ENCODE data around the gene MERTK. TPM values are rescaled to one million over a fixed set of nuclear protein-coding genes. Genes with fewer than 3 reads are reported as not detected.

Gene MERTK
- total and polyA plus RNA-seq, 2 of the 13 experiments (the other 11 are each of a cell fraction or from before 2014, with no cell fraction given), result 37.3 to 44.7 TPM

DNA sequence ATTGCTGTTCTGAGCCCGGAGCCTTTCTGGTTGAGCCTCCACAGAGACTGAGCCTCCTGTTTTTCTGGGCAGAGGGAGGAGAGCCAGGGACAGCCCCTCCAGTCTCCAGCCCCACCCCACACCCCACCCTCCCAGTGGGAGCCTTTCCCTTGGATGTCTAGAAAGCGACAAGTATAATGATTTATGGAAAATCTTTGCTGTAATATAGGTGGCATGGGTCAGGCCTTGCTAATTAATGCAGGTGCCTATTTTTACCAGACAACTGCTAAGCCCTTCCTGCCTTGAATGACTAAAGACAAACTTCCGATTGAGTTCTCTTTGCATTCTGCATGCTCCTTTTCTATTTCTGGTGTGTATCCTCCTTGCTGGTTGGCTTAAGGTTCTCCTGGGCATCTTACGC, 43.1 kb downstream of the MERTK start (continued):
- TF ChIP-seq, protein P1, sequence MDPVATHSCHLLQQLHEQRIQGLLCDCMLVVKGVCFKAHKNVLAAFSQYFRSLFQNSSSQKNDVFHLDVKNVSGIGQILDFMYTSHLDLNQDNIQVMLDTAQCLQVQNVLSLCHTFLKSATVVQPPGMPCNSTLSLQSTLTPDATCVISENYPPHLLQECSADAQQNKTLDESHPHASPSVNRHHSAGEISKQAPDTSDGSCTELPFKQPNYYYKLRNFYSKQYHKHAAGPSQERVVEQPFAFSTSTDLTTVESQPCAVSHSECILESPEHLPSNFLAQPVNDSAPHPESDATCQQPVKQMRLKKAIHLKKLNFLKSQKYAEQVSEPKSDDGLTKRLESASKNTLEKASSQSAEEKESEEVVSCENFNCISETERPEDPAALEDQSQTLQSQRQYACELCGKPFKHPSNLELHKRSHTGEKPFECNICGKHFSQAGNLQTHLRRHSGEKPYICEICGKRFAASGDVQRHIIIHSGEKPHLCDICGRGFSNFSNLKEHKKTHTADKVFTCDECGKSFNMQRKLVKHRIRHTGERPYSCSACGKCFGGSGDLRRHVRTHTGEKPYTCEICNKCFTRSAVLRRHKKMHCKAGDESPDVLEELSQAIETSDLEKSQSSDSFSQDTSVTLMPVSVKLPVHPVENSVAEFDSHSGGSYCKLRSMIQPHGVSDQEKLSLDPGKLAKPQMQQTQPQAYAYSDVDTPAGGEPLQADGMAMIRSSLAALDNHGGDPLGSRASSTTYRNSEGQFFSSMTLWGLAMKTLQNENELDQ (CRISPR knock-in tag; IDR thresholded peaks at IDR 0.05; ENCODE audit: borderline replicate concordance), result no peak
- no peak for TF ChIP-seq AGO2 (optimal IDR thresholded peaks at IDR 0.05; ENCODE audit: low read depth, low read length)
- TF ChIP-seq, protein P2, sequence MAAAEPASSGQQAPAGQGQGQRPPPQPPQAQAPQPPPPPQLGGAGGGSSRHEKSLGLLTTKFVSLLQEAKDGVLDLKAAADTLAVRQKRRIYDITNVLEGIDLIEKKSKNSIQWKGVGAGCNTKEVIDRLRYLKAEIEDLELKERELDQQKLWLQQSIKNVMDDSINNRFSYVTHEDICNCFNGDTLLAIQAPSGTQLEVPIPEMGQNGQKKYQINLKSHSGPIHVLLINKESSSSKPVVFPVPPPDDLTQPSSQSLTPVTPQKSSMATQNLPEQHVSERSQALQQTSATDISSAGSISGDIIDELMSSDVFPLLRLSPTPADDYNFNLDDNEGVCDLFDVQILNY (CRISPR knock-in tag; conservative IDR thresholded peaks at IDR 0.05), result no peak
- TF ChIP-seq SMAD3 (CRISPR knock-in tag; IDR thresholded peaks at IDR 0.05), result no peak
- no peak for TF ChIP-seq ZNF777 (CRISPR knock-in tag; IDR thresholded peaks at IDR 0.05)
- TF ChIP-seq ZNF235 (CRISPR knock-in tag; IDR thresholded peaks at IDR 0.05; ENCODE audit: borderline replicate concordance), result no peak
- no peak for TF ChIP-seq ZNF30 (CRISPR knock-in tag; IDR thresholded peaks at IDR 0.05)

DNA sequence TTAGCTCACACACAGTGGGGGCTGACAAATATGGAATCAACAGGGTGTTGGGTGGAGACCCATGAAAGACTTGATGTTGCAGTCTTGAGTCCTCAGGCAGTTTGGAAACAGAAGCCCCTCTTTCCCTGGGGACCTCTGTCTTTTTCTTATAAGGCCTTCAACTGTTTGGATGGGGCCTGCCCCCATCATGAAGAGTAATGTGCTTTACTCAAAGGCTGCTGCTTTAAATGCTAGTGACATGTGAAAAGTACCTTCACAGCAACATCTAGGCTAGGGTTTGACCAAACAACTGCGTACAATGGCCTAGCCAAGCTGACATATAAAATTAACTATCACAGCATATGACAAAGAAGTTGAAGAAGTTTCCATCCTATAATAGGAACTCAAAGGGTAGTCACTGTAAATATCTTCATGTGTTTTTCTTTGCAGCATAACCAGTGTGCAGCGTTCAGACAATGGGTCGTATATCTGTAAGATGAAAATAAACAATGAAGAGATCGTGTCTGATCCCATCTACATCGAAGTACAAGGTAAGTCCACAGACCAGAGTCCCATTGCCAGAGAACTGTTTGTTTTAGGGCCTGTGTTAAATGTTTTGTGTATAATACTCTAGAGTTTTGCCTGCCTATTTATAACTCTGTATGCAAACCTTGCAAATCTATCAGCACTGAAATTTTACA, 46.3 kb downstream of the MERTK start:
- POLR2A ChIA-PET, result interaction anchor here (1.6 to 2.7 kb wide), 3 partner anchors 13 to 46 kb away, joined by 8 to 18 read pairs (median 16); partner anchors contain the start of gene MERTK
- in situ Hi-C loops (cut with HindIII; ENCODE audit: extremely low pct_ligation_motif_present, low pct_unique_long_range_greater_than_20kb) (no loop called here), intact Hi-C loops (cut with micrococcal nuclease; ENCODE audit: unreplicated experiment) (no loop called here)
- Histone ChIP-seq H3K27ac (ENCODE audit: extremely low read length, insufficient read depth, low read length) (peak overlapping the region; percentile 67), H3K4me1 (ENCODE audit: insufficient read depth, low read length) (peaks cover 90% of the 10 kb centered on the region), H3K36me3 (replicated peaks in 1 of 2; ENCODE audit: control insufficient read depth in 1 of 2, insufficient read depth in 2 of 2, low read length in 2 of 2) (peaks cover 16 to 40% of the 10 kb centered on the region in 2 experiments), H3K4me3 (replicated peaks in 1 of 3; ENCODE audit: insufficient read depth in 1 of 3, low read depth in 2 of 3, low read length in 3 of 3) (peak overlapping the region in 1 of 3 experiments; percentile 18; a peak in 1 of 6 replicates), H3K27me3 (ENCODE audit: control insufficient read depth in 1 of 2, insufficient read depth in 2 of 2, low read length in 2 of 2) (no peaks in the 10 kb centered on the region), H3K9me3 (ENCODE audit: low read length) (no peaks in the 10 kb centered on the region), H3K79me2 (ENCODE audit: insufficient read depth, low read length) (peaks cover 19% of the 10 kb centered on the region), H3K4me2 (ENCODE audit: low read depth, low read length) (peak overlapping the region; percentile 56), H4K20me1 (ENCODE audit: insufficient read depth, low read length) (no peaks in the 10 kb centered on the region), H2AFZ (ENCODE audit: low read length) (no peak overlapping the region), H3K9ac (ENCODE audit: insufficient read depth, low read depth, low read length) (peak overlapping the region; percentile 21; the same call in 1 of the 2 replicates)
- FAIRE-seq (peak; percentile 89), DNase-seq (ENCODE audit: low spot score) (peak; percentile 92), ATAC-seq (peak; percentile 92)
- BruUV-seq (replicated peaks), result no TSS peak
- CTCF ChIA-PET (ENCODE audit: low intra/inter-chr PET ratio, low total read pairs), result no interaction called here
- 12% methylated on average over 5 of the region's 5 CpGs for whole genome bisulfite sequencing (ENCODE audit: low lambda C conversion rate)
- TF ChIP-seq DPF2 (CRISPR knock-in tag; IDR thresholded peaks at IDR 0.05; ENCODE audit: borderline replicate concordance, low read depth) (peak; percentile 22; the same call in 1 of the 2 replicates), HDAC2 (CRISPR knock-in tag; IDR thresholded peaks at IDR 0.05) (peak; percentile 69), ZNF746 (CRISPR knock-in tag; IDR thresholded peaks at IDR 0.05) (no peak), SAP130 (CRISPR knock-in tag; IDR thresholded peaks at IDR 0.05; ENCODE audit: low read depth) (peak; percentile 57), FOSL1 (CRISPR knock-in tag; IDR thresholded peaks at IDR 0.05; ENCODE audit: borderline replicate concordance) (no peak), ZNF331 (CRISPR knock-in tag; IDR thresholded peaks at IDR 0.05) (peak; percentile 73), RFX5 (IDR thresholded peaks at IDR 0.05; ENCODE audit: low read depth, low read length) (no peak), NCOR1 (IDR thresholded peaks at IDR 0.05; ENCODE audit: borderline replicate concordance, low read length) (peak; percentile 77), ZNF260 (CRISPR knock-in tag; IDR thresholded peaks at IDR 0.05; ENCODE audit: borderline replicate concordance, low read depth) (no peak)
- TF ChIP-seq, protein P3, sequence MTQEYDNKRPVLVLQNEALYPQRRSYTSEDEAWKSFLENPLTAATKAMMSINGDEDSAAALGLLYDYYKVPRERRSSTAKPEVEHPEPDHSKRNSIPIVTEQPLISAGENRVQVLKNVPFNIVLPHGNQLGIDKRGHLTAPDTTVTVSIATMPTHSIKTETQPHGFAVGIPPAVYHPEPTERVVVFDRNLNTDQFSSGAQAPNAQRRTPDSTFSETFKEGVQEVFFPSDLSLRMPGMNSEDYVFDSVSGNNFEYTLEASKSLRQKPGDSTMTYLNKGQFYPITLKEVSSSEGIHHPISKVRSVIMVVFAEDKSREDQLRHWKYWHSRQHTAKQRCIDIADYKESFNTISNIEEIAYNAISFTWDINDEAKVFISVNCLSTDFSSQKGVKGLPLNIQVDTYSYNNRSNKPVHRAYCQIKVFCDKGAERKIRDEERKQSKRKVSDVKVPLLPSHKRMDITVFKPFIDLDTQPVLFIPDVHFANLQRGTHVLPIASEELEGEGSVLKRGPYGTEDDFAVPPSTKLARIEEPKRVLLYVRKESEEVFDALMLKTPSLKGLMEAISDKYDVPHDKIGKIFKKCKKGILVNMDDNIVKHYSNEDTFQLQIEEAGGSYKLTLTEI (CRISPR knock-in tag; conservative IDR thresholded peaks at IDR 0.05), result no peak
